Stimulated activated CD8-positive, alpha-beta memory T cell treated with anti-CD3 and anti-CD28 coated beads, Interleukin-7, amount 100 ng/mL, for 24 hours (primary cell): ENCODE measurements around the gene SPTY2D1.
"Not testable (repeated sequence)": the region's sequence is repeated elsewhere in the genome, so short reads cannot be mapped to it uniquely, and the experiment has no call there.

Experiments
- DNase-seq: peaks from one replicate; pipeline ENCODE4 v3.0.0-alpha.2; 2020; ENCODE audit warnings: low read depth

The SPTY2D1 gene

GRCh38 chr11:18618342-18619025 lies 15.7 kb downstream of the SPTY2D1 start:
- no peak for DNase-seq

- DNase-seq = no peak
These were observed 16.3 kb downstream of the SPTY2D1 start for GRCh38 chr11:18617688-18618341.

GRCh38 chr11:18615628-18616392 lies 18.3 kb downstream of the SPTY2D1 start:
- no peak for DNase-seq

GRCh38 chr11:18614667-18615066 lies 19.5 kb downstream of the SPTY2D1 start:
- no peak for DNase-seq

- no peak for DNase-seq
These were observed 21.7 kb downstream of the SPTY2D1 start for GRCh38 chr11:18612394-18612793.

- no peak for DNase-seq
These were observed 22.9 kb downstream of the SPTY2D1 start for GRCh38 chr11:18611196-18611595.

GRCh38 chr11:18608376-18608775 lies 25.8 kb downstream of the SPTY2D1 start:
- no peak for DNase-seq

- no peak for DNase-seq
These were observed 33.1 kb downstream of the SPTY2D1 start for GRCh38 chr11:18600915-18601569.

GRCh38 chr11:18599739-18600230 lies 34.4 kb downstream of the SPTY2D1 start, which contains the start of gene MISFA:
Gene MISFA (plus strand): TSS chr11:18599789. CDS start chr11:18599929, 140 bp downstream.
- DNase-seq = no peak

GRCh38 chr11:18594999-18595749 lies 39.0 kb downstream of the SPTY2D1 start:
- no peak for DNase-seq

- DNase-seq = not testable (repeated sequence)
These were observed 40.1 kb downstream of the SPTY2D1 start for GRCh38 chr11:18594088-18594487.

GRCh38 chr11:18590571-18590970 lies 43.6 kb downstream of the SPTY2D1 start:
- DNase-seq = no peak

GRCh38 chr11:18588297-18589252 lies 45.6 kb downstream of the SPTY2D1 start, which contains the start of gene UEVLD:
Gene UEVLD (minus strand): TSS chr11:18588734. CDS start chr11:18588654, 80 bp downstream.
- peak; percentile 41 for DNase-seq

GRCh38 chr11:18581825-18582224 lies 52.3 kb downstream of the SPTY2D1 start:
- no peak for DNase-seq

GRCh38 chr11:18580113-18580766 lies 53.9 kb downstream of the SPTY2D1 start:
- DNase-seq = no peak

GRCh38 chr11:18578975-18579598 lies 55.1 kb downstream of the SPTY2D1 start:
- no peak for DNase-seq

GRCh38 chr11:18575361-18575760 lies 58.8 kb downstream of the SPTY2D1 start:
- DNase-seq = no peak

GRCh38 chr11:18567081-18567480 lies 67.1 kb downstream of the SPTY2D1 start:
- no peak for DNase-seq

GRCh38 chr11:18566406-18566805 lies 67.7 kb downstream of the SPTY2D1 start:
- no peak for DNase-seq
